ENCODE measurements around the gene STX18.

STX18 gene

GRCh38 chr4:4541661-4542570, at the start of gene STX18:
TSS of gene STX18 (minus strand) at chr4:4542048. CDS start at chr4:4541964, 84 bp downstream.
- H3K4me1 Mint-ChIP-seq = peaks cover 30% of the 10 kb centered on the region
- peak within 1 kb of the TSS; percentile 95 for H3K4me3 Mint-ChIP-seq
- peak within 1 kb of the TSS; percentile 92 for H3K27ac Mint-ChIP-seq
- H3K27me3 Mint-ChIP-seq = no peaks in the 10 kb centered on the region
- no peaks in the 10 kb centered on the region for H3K9me3 Mint-ChIP-seq
- peak; percentile 92 to 97 for DNase-seq (ENCODE audit: low spot score in 2 of 2)
- H3K36me3 Mint-ChIP-seq = peaks cover 10% of the 10 kb centered on the region
- peak; percentile 90 for ATAC-seq (ENCODE audit: low read depth)

GRCh38 chr4:4591071-4591470, 49.2 kb upstream of the STX18 start:
- DNase-seq (ENCODE audit: low spot score in 2 of 2) = no peak

GRCh38 chr4:4590546-4590945, 48.7 kb upstream of the STX18 start:
- H3K27me3 Mint-ChIP-seq = no peaks in the 10 kb centered on the region
- no peak for DNase-seq (ENCODE audit: low spot score in 2 of 2)
- H3K4me3 Mint-ChIP-seq = no peak overlapping the region

More at GRCh38 chr4:4591071-4591470, 49.2 kb upstream of the STX18 start:
- H3K4me3 Mint-ChIP-seq = no peak overlapping the region
- no peak overlapping the region for H3K27ac Mint-ChIP-seq
- H3K4me1 Mint-ChIP-seq = no peaks in the 10 kb centered on the region
- peaks cover 34% of the 10 kb centered on the region for H3K36me3 Mint-ChIP-seq
- no peak for ATAC-seq (ENCODE audit: low read depth)
- no peaks in the 10 kb centered on the region for H3K27me3 Mint-ChIP-seq
- H3K9me3 Mint-ChIP-seq = peaks cover 14% of the 10 kb centered on the region

GRCh38 chr4:4585012-4585670, 43.3 kb upstream of the STX18 start:
- peaks cover 4% of the 10 kb centered on the region for H3K9me3 Mint-ChIP-seq
- ATAC-seq (ENCODE audit: low read depth) = no peak
- no peak for DNase-seq (ENCODE audit: low spot score in 2 of 2)
- no peaks in the 10 kb centered on the region for H3K4me1 Mint-ChIP-seq
- H3K27me3 Mint-ChIP-seq = no peaks in the 10 kb centered on the region
- H3K27ac Mint-ChIP-seq = no peak overlapping the region
- no peak overlapping the region for H3K4me3 Mint-ChIP-seq
- peaks cover 24% of the 10 kb centered on the region for H3K36me3 Mint-ChIP-seq

More at GRCh38 chr4:4590546-4590945, 48.7 kb upstream of the STX18 start:
- no peaks in the 10 kb centered on the region for H3K4me1 Mint-ChIP-seq
- no peak for ATAC-seq (ENCODE audit: low read depth)
- H3K27ac Mint-ChIP-seq = no peak overlapping the region
- H3K36me3 Mint-ChIP-seq = peaks cover 34% of the 10 kb centered on the region
- peaks cover 12% of the 10 kb centered on the region for H3K9me3 Mint-ChIP-seq

- H3K4me3 Mint-ChIP-seq = no peak overlapping the region
- DNase-seq (ENCODE audit: low spot score in 2 of 2) = no peak
Observed at GRCh38 chr4:4583606-4584005, 41.8 kb upstream of the STX18 start.

GRCh38 chr4:4582653-4583052, 40.8 kb upstream of the STX18 start:
- DNase-seq (ENCODE audit: low spot score in 2 of 2) (no peak), ATAC-seq (ENCODE audit: low read depth) (no peak)
- Mint-ChIP-seq H3K4me3 (no peak overlapping the region), H3K27ac (no peak overlapping the region), H3K36me3 (peaks cover 30% of the 10 kb centered on the region), H3K27me3 (no peaks in the 10 kb centered on the region), H3K4me1 (no peaks in the 10 kb centered on the region), H3K9me3 (peaks cover 4% of the 10 kb centered on the region)

More at GRCh38 chr4:4583606-4584005, 41.8 kb upstream of the STX18 start:
- ATAC-seq (ENCODE audit: low read depth) = no peak
- Mint-ChIP-seq H3K9me3 (peaks cover 4% of the 10 kb centered on the region), H3K27me3 (no peaks in the 10 kb centered on the region), H3K36me3 (peaks cover 30% of the 10 kb centered on the region), H3K27ac (no peak overlapping the region), H3K4me1 (no peaks in the 10 kb centered on the region)

GRCh38 chr4:4580494-4580893, 38.6 kb upstream of the STX18 start:
- Mint-ChIP-seq H3K4me1 (peaks cover 7% of the 10 kb centered on the region), H3K27me3 (no peaks in the 10 kb centered on the region), H3K36me3 (peaks cover 15% of the 10 kb centered on the region), H3K9me3 (no peaks in the 10 kb centered on the region), H3K27ac (no peak overlapping the region), H3K4me3 (no peak overlapping the region)
- DNase-seq (ENCODE audit: low spot score in 2 of 2) = no peak
- no peak for ATAC-seq (ENCODE audit: low read depth)

GRCh38 chr4:4578981-4579380, 37.1 kb upstream of the STX18 start:
- no peaks in the 10 kb centered on the region for H3K27me3 Mint-ChIP-seq
- no peak overlapping the region for H3K4me3 Mint-ChIP-seq
- ATAC-seq (ENCODE audit: low read depth) (no peak), DNase-seq (ENCODE audit: low spot score in 2 of 2) (no peak)
- H3K9me3 Mint-ChIP-seq = no peaks in the 10 kb centered on the region
- peaks cover 15% of the 10 kb centered on the region for H3K4me1 Mint-ChIP-seq
- H3K27ac Mint-ChIP-seq = no peak overlapping the region
- H3K36me3 Mint-ChIP-seq = peaks cover 8% of the 10 kb centered on the region

- H3K27me3 Mint-ChIP-seq = no peaks in the 10 kb centered on the region
- no peak overlapping the region for H3K4me3 Mint-ChIP-seq
- H3K36me3 Mint-ChIP-seq = peaks cover 6% of the 10 kb centered on the region
- ATAC-seq (ENCODE audit: low read depth) = no peak
- H3K4me1 Mint-ChIP-seq = peaks cover 15% of the 10 kb centered on the region
- H3K27ac Mint-ChIP-seq = no peak overlapping the region
- no peak for DNase-seq (ENCODE audit: low spot score in 2 of 2)
- H3K9me3 Mint-ChIP-seq = no peaks in the 10 kb centered on the region
Observed at GRCh38 chr4:4577359-4577875, 35.6 kb upstream of the STX18 start.

GRCh38 chr4:4575284-4576211, 33.7 kb upstream of the STX18 start:
- Mint-ChIP-seq H3K27me3 (no peaks in the 10 kb centered on the region), H3K4me3 (peak overlapping the region; percentile 86), H3K27ac (peak overlapping the region; percentile 48), H3K36me3 (peaks cover 6% of the 10 kb centered on the region), H3K4me1 (peaks cover 15% of the 10 kb centered on the region), H3K9me3 (no peaks in the 10 kb centered on the region)
- DNase-seq (ENCODE audit: low spot score in 2 of 2) = peak; percentile 58 to 69
- peak; percentile 92 for ATAC-seq (ENCODE audit: low read depth)

- Mint-ChIP-seq H3K4me1 (peaks cover 15% of the 10 kb centered on the region), H3K9me3 (peaks cover under 1% of the 10 kb centered on the region), H3K36me3 (peaks cover 10% of the 10 kb centered on the region), H3K27me3 (no peaks in the 10 kb centered on the region), H3K4me3 (peak overlapping the region; percentile 86), H3K27ac (peak overlapping the region; percentile 48)
- no peak for DNase-seq (ENCODE audit: low spot score in 2 of 2)
- ATAC-seq (ENCODE audit: low read depth) = no peak
Observed at GRCh38 chr4:4574792-4575191, 32.9 kb upstream of the STX18 start.

- Mint-ChIP-seq H3K27me3 (no peaks in the 10 kb centered on the region), H3K4me3 (peak overlapping the region; percentile 86), H3K9me3 (peaks cover 2% of the 10 kb centered on the region)
Observed at GRCh38 chr4:4574052-4574451, 32.2 kb upstream of the STX18 start.

GRCh38 chr4:4572821-4573220, 31.0 kb upstream of the STX18 start:
- Mint-ChIP-seq H3K36me3 (peaks cover 11% of the 10 kb centered on the region), H3K4me1 (peaks cover 15% of the 10 kb centered on the region), H3K4me3 (no peak overlapping the region), H3K27ac (no peak overlapping the region), H3K9me3 (peaks cover 2% of the 10 kb centered on the region), H3K27me3 (no peaks in the 10 kb centered on the region)
- DNase-seq (ENCODE audit: low spot score in 2 of 2) (no peak), ATAC-seq (ENCODE audit: low read depth) (no peak)

More at GRCh38 chr4:4574052-4574451, 32.2 kb upstream of the STX18 start:
- Mint-ChIP-seq H3K4me1 (peaks cover 15% of the 10 kb centered on the region), H3K36me3 (peaks cover 13% of the 10 kb centered on the region), H3K27ac (no peak overlapping the region)
- ATAC-seq (ENCODE audit: low read depth) (no peak), DNase-seq (ENCODE audit: low spot score in 2 of 2) (no peak)
